ENCODE data around the gene ZNF718. TPM values are rescaled to one million over a fixed set of nuclear protein-coding genes. Genes with fewer than 3 reads are reported as not detected.
"Not testable (repeated sequence)": the region's sequence is repeated elsewhere in the genome, so short reads cannot be mapped to it uniquely, and the experiment has no call there.

ZNF718 gene
- total RNA-seq, result 10 to 100 TPM in 2 of 4 donors, 1 to 10 TPM in 2; 7.2 to 12.0 (median 10.1) TPM

DNA sequence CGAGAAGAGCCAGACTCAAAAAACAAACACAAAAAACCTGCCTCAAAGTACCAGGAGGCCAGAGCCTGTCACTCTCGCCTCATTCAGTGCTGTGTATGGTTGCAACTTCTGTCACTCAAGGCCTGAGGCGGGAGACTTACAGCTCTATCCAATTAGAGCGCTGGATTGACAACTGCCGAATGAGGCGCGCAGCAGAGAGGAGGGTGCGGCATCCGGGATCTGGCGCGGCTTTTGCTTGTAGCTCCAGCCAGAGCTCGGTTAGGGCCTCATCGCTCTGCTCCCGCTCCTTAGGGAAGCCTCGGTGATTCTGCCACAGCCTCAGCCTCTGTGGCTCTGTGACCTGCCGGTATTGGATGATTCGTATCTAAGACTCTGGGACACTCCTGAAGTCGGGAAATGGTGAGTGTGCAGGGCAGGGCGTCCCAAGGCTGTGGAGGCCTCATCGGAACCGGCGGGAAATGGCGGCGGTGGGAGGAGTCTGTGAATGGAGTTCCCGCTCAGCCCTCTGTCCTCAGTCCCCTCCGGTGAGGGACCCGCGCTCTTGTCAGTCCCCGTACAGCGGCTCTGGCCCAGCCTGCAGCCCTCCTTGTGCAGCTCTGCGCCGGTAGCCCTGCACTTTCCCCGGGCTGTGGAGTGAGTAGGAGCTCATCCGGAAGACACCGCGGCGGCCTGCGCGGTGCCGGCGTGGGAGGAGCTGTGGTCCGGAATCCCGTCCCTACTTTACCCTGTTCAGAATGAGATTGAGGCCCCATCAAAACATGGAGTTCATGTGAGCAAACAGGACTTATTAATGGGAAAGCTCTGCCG lies at the start of gene ZNF718:
TSS of gene ZNF718 (plus strand) at position 227 of the 807 bp plus-strand sequence. CDS start at position 397, 170 bp downstream.
- WGBS, 2 donors, result 1 to 7% methylated on average over 34 to 41 of the region's 44 CpGs

DNA sequence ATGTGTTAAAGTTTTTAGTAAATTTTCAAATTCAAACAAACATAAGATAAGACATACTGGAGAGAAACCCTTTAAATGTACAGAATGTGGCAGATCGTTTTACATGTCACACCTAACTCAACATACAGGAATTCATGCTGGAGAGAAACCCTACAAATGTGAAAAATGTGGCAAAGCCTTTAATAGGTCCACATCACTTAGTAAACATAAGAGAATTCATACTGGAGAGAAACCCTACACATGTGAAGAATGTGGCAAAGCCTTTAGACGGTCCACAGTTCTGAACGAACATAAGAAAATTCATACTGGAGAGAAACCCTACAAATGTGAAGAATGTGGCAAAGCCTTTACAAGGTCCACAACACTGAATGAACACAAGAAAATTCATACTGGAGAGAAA lies 38.4 kb upstream of the ZNF718 start:
- Histone ChIP-seq H3K27ac (no peak overlapping the region), H3K4me1 (no peaks in the 10 kb centered on the region), H3K27me3 (no peaks in the 10 kb centered on the region), H3K4me3 (no peak overlapping the region), H3K36me3 (peaks cover 0 to 98% (median 10%) of the 10 kb centered on the region in 3 donors), H3K9me3 (peaks cover 10 to 100% (median 60%) of the 10 kb centered on the region in 4 donors)
- DNase-seq (ENCODE audit: low spot score in 2 of 2), result no peak
- WGBS, 2 donors, result 97% methylated on average over 3 of the region's 3 CpGs
- TF ChIP-seq EP300 (IDR thresholded peaks at IDR 0.05) (no peak), POLR2A (IDR thresholded peaks at IDR 0.05) (no peak)
- TF ChIP-seq, protein P1, sequence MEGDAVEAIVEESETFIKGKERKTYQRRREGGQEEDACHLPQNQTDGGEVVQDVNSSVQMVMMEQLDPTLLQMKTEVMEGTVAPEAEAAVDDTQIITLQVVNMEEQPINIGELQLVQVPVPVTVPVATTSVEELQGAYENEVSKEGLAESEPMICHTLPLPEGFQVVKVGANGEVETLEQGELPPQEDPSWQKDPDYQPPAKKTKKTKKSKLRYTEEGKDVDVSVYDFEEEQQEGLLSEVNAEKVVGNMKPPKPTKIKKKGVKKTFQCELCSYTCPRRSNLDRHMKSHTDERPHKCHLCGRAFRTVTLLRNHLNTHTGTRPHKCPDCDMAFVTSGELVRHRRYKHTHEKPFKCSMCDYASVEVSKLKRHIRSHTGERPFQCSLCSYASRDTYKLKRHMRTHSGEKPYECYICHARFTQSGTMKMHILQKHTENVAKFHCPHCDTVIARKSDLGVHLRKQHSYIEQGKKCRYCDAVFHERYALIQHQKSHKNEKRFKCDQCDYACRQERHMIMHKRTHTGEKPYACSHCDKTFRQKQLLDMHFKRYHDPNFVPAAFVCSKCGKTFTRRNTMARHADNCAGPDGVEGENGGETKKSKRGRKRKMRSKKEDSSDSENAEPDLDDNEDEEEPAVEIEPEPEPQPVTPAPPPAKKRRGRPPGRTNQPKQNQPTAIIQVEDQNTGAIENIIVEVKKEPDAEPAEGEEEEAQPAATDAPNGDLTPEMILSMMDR (IDR thresholded peaks at IDR 0.05), result no peak

More for the DNA sequence above, at the start of gene ZNF718:
- Histone ChIP-seq H3K27me3 (no peaks in the 10 kb centered on the region), H3K4me3 (peak within 1 kb of the TSS; percentile 74 to 92 (median 86)), H3K27ac (peak within 1 kb of the TSS; percentile 64 to 92 (median 82)), H3K9me3 (peaks cover 0 to 29% (median 0%) of the 10 kb centered on the region in 4 donors), H3K4me1 (peaks cover 0 to 14% (median 3%) of the 10 kb centered on the region in 4 donors), H3K36me3 (peaks cover 0 to 31% (median 14%) of the 10 kb centered on the region in 3 donors)
- peak in 1 of 2 donors; percentile 89 for TF ChIP-seq EP300 (IDR thresholded peaks at IDR 0.05)
- TF ChIP-seq, protein P1 (IDR thresholded peaks at IDR 0.05), result peak in 1 of 5 experiments; percentile 18
- peak; percentile 49 to 86 for TF ChIP-seq POLR2A (IDR thresholded peaks at IDR 0.05)
- peak; percentile 89 to 97 for DNase-seq (ENCODE audit: low spot score in 2 of 2)

DNA sequence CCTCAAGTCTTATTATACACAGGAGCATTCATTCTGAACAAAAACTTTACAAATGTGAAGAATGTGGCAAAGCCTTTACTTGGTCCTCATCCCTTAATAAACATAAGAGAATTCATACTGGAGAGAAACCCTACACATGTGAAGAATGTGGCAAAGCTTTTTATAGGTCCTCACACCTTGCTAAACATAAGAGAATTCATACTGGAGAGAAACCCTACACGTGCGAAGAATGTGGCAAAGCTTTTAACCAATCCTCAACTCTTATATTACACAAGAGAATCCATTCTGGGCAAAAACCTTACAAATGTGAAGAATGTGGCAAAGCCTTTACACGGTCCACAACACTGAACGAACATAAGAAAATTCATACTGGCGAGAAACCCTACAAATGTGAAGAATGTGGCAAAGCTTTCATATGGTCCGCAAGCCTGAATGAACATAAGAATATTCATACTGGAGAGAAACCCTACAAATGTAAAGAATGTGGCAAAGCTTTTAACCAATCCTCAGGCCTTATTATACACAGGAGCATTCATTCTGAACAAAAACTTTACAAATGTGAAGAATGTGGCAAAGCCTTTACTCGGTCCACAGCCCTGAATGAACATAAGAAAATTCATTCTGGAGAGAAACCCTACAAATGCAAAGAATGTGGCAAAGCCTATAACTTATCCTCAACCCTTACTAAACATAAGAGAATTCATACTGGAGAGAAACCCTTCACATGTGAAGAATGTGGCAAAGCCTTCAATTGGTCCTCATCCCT lies 37.6 kb upstream of the ZNF718 start:
- not testable (repeated sequence) for H3K4me1 ChIP-seq; H3K4me3 ChIP-seq; H3K27me3 ChIP-seq; DNase-seq (ENCODE audit: low spot score in 2 of 2); H3K27ac ChIP-seq
- WGBS, 2 donors, result 96 to 97% methylated on average over 7 of the region's 7 CpGs
- Histone ChIP-seq H3K36me3 (peaks cover 0 to 98% (median 10%) of the 10 kb centered on the region in 3 donors), H3K9me3 (peaks cover 10 to 100% (median 60%) of the 10 kb centered on the region in 4 donors)

DNA sequence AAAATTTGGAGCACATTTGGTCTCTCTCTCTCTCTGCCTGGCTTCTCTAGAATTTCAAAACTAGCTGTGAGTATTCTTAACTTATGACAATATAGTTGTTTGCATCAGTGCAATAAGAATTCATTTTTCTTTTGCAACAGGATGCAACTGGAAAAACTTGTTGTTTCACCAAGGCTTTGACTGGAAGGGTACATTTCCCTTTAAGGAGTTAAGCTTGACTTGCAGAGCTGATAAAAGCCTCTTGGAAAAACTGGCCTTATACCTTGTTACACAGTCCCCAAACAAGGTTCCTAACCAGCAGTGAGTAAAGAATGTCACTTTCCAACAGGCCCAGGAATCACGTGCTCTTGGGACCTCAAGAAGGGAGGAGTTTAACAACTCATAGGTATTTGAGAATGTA lies 25.9 kb upstream of the ZNF718 start:
- DNase-seq (ENCODE audit: low spot score in 2 of 2), result no peak
- Histone ChIP-seq H3K27ac (no peak overlapping the region), H3K36me3 (peaks cover 0 to 35% (median 0%) of the 10 kb centered on the region in 3 donors), H3K27me3 (no peaks in the 10 kb centered on the region), H3K9me3 (peaks cover 5 to 100% (median 36%) of the 10 kb centered on the region in 4 donors), H3K4me3 (no peak overlapping the region), H3K4me1 (no peaks in the 10 kb centered on the region)
- no peak for TF ChIP-seq POLR2A (IDR thresholded peaks at IDR 0.05)
- TF ChIP-seq, protein P1 (IDR thresholded peaks at IDR 0.05), result no peak
- no peak for TF ChIP-seq EP300 (IDR thresholded peaks at IDR 0.05)
- WGBS, 2 donors, result 88% methylated on average over 1 of the region's 1 CpG

DNA sequence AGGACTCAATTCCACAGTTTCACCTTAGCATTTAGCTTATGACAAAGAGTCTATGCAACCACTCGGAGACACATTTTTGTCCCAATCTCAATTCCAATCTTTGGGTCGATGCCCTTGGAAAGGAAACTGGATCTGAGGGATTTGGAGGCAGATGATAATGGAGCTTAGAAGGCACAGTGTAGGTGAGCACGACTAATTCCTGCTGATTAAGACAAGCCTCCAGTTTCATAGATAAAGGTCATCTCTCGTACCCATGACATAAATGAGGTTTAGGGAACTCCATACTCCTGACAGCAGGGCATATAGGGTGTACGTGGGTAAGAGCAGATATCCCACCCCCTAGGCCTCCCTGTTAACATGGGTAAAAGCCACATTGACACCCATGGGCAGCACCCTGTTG lies 24.4 kb upstream of the ZNF718 start:
- Histone ChIP-seq H3K4me3 (no peak overlapping the region), H3K9me3 (peaks cover 0 to 88% (median 26%) of the 10 kb centered on the region in 4 donors), H3K36me3 (peaks cover 0 to 27% (median 0%) of the 10 kb centered on the region in 3 donors), H3K27ac (no peak overlapping the region), H3K27me3 (no peaks in the 10 kb centered on the region), H3K4me1 (no peaks in the 10 kb centered on the region)
- WGBS, 2 donors, result 86 to 89% methylated on average over 5 of the region's 5 CpGs
- DNase-seq (ENCODE audit: low spot score in 2 of 2), result no peak
- TF ChIP-seq, protein P1 (IDR thresholded peaks at IDR 0.05), result no peak
- no peak for TF ChIP-seq EP300 (IDR thresholded peaks at IDR 0.05)
- TF ChIP-seq POLR2A (IDR thresholded peaks at IDR 0.05), result no peak
